Choroid plexus epithelial cell (primary cell): Measurements from ENCODE around the gene FAM98C.
A peak's percentile ranks its signal among the peaks of the same experiment; 100 is the strongest.

Experiments used
- DNase-seq: peaks from one replicate; pipeline ENCODE4 v3.0.0-alpha.2; 2010; ENCODE audit warnings: low read depth
- H3K4me3 ChIP-seq: 2 replicates; pipeline ENCODE4 v1.5.1; 2011; ENCODE audit warnings: low read depth, mild to moderate bottlenecking, control low read depth, low read length, moderate library complexity
- CTCF ChIP-seq: conservative IDR thresholded peaks from 2 replicates; pipeline ENCODE4 v1.5.1; 2011; ENCODE audit warnings: low read depth, mild to moderate bottlenecking, control low read depth, inconsistent platforms, low read length, moderate library complexity

The FAM98C gene

GRCh38 chr19:38381138-38381537 lies 21.8 kb upstream of the FAM98C start:
- no peak for TF ChIP-seq CTCF
- H3K4me3 ChIP-seq = no peak overlapping the region
- DNase-seq = no peak

- H3K4me3 ChIP-seq = no peak overlapping the region
- no peak for DNase-seq
Observed at GRCh38 chr19:38383184-38383583, 19.7 kb upstream of the FAM98C start.

GRCh38 chr19:38383743-38384142 lies 19.1 kb upstream of the FAM98C start:
- no peak overlapping the region for H3K4me3 ChIP-seq
- no peak for DNase-seq
- TF ChIP-seq CTCF = no peak

More at GRCh38 chr19:38383184-38383583, 19.7 kb upstream of the FAM98C start:
- no peak for TF ChIP-seq CTCF

- DNase-seq = peak; percentile 38
- no peak overlapping the region for H3K4me3 ChIP-seq
- peak; percentile 64 for TF ChIP-seq CTCF
Observed at GRCh38 chr19:38384209-38385027, 18.5 kb upstream of the FAM98C start.

GRCh38 chr19:38385057-38385803 lies 17.7 kb upstream of the FAM98C start:
- no peak overlapping the region for H3K4me3 ChIP-seq
- no peak for DNase-seq
- no peak for TF ChIP-seq CTCF

- DNase-seq = no peak
- H3K4me3 ChIP-seq = no peak overlapping the region
Observed at GRCh38 chr19:38385804-38386257, 17.1 kb upstream of the FAM98C start.

More at GRCh38 chr19:38385804-38386257, 17.1 kb upstream of the FAM98C start:
- TF ChIP-seq CTCF = no peak
